K562 (cell line): ENCODE results near the gene SGPP1.

ENCODE experiments used
- SP2 ChIP-seq: IDR thresholded peaks from 2 replicates; pipeline ENCODE4 v1.6.1; 2011; ENCODE audit warnings: mild to moderate bottlenecking, low read depth, low read length, moderate library complexity; ENCODE audit not compliant: poor library complexity, severe bottlenecking; ENCODE audit errors: extremely low read depth
- ZNF76 ChIP-seq: fragments of 250-450 bp; sonication (Bioruptor Pico); IDR thresholded peaks from 2 replicates; pipeline ENCODE4 v1.4.0; 2020; ENCODE audit warnings: mild to moderate bottlenecking, moderate library complexity, borderline replicate concordance

- TF ChIP-seq SP2 = no peak
- no peak for TF ChIP-seq ZNF76
These were observed 61.5 kb downstream of the SGPP1 start for GRCh38 chr14:63666335-63666734.
